ENCODE measurements around the gene STOML1.

STOML1 gene

GRCh38 chr15:73952913-73953750 lies 39.0 kb downstream of the STOML1 start:
- TF ChIP-seq CTCF (IDR thresholded peaks at IDR 0.05): no peak
- Mint-ChIP-seq H3K9me3 (no peaks in the 10 kb centered on the region), H3K36me3 (ENCODE audit: low read depth) (peaks cover 16% of the 10 kb centered on the region), H3K27me3 (ENCODE audit: low read depth, poor library complexity) (peaks cover 6% of the 10 kb centered on the region), H3K4me1 (peaks cover 41% of the 10 kb centered on the region), H3K4me3 (no peak overlapping the region), H3K27ac (peak overlapping the region; percentile 52)
- no peak for DNase-seq

GRCh38 chr15:73952171-73952912 lies 39.8 kb downstream of the STOML1 start:
- no peak overlapping the region for H3K4me3 Mint-ChIP-seq
- H3K4me1 Mint-ChIP-seq: peaks cover 41% of the 10 kb centered on the region
- no peak for TF ChIP-seq CTCF (IDR thresholded peaks at IDR 0.05)
- no peak for DNase-seq
- H3K36me3 Mint-ChIP-seq (ENCODE audit: low read depth): peaks cover 24% of the 10 kb centered on the region
- H3K9me3 Mint-ChIP-seq: no peaks in the 10 kb centered on the region
- no peak overlapping the region for H3K27ac Mint-ChIP-seq
- peaks cover 9% of the 10 kb centered on the region for H3K27me3 Mint-ChIP-seq (ENCODE audit: low read depth, poor library complexity)

GRCh38 chr15:73951601-73952000 lies 40.5 kb downstream of the STOML1 start:
- H3K4me1 Mint-ChIP-seq: peaks cover 41% of the 10 kb centered on the region
- no peak for DNase-seq
- H3K4me3 Mint-ChIP-seq: peak overlapping the region; percentile 73
- H3K27ac Mint-ChIP-seq: peak overlapping the region; percentile 96
- TF ChIP-seq CTCF (IDR thresholded peaks at IDR 0.05): no peak
- H3K36me3 Mint-ChIP-seq (ENCODE audit: low read depth): peaks cover 29% of the 10 kb centered on the region
- H3K27me3 Mint-ChIP-seq (ENCODE audit: low read depth, poor library complexity): peaks cover 9% of the 10 kb centered on the region
- H3K9me3 Mint-ChIP-seq: no peaks in the 10 kb centered on the region

- TF ChIP-seq CTCF (IDR thresholded peaks at IDR 0.05): peak; percentile 84
- peak overlapping the region; percentile 73 for H3K4me3 Mint-ChIP-seq
- H3K36me3 Mint-ChIP-seq (ENCODE audit: low read depth): peaks cover 32% of the 10 kb centered on the region
- H3K9me3 Mint-ChIP-seq: no peaks in the 10 kb centered on the region
- peak; percentile 89 for DNase-seq
- H3K4me1 Mint-ChIP-seq: peaks cover 41% of the 10 kb centered on the region
- H3K27ac Mint-ChIP-seq: peak overlapping the region; percentile 96
- peaks cover 9% of the 10 kb centered on the region for H3K27me3 Mint-ChIP-seq (ENCODE audit: low read depth, poor library complexity)
These were observed 41.1 kb downstream of the STOML1 start for GRCh38 chr15:73950831-73951561.

- TF ChIP-seq CTCF (IDR thresholded peaks at IDR 0.05): no peak
- Mint-ChIP-seq H3K27ac (no peak overlapping the region), H3K9me3 (no peaks in the 10 kb centered on the region), H3K36me3 (ENCODE audit: low read depth) (peaks cover 32% of the 10 kb centered on the region), H3K27me3 (ENCODE audit: low read depth, poor library complexity) (peaks cover 9% of the 10 kb centered on the region), H3K4me3 (no peak overlapping the region), H3K4me1 (peaks cover 41% of the 10 kb centered on the region)
- DNase-seq: no peak
These were observed 41.6 kb downstream of the STOML1 start for GRCh38 chr15:73950479-73950830.

All from nephron progenitor cell (in vitro differentiated cells).